GM12878 (cell line): ENCODE data around the gene SNAPC4. TPM values are rescaled to one million over a fixed set of nuclear protein-coding genes. Genes with fewer than 3 reads are reported as not detected.

Experiments used
- ATAC-seq: fragments of 200-7000 bp; cut with Tn5 transposase; 3 replicates; pipeline ENCODE4 v1.9.1; 2020; ENCODE audit warnings: mild to moderate bottlenecking, moderate library complexity
- BruUV-seq: library from RNA; stranded (reverse); fragments of 400-500 nt; replicated peaks from 2 replicates; lab custom pipeline; 2021; lab: Mats Ljungman, UMichigan
- CTCF ChIA-PET: fragments of 300-600 bp; sonication (Branson Sonifier 250); formaldehyde crosslinking; extraction: SDS; loops from one replicate; lab custom pipeline; 2021; ENCODE audit warnings: inconsistent platforms; lab: Yijun Ruan, JAX
- POLR2A ChIA-PET: fragments of 350-600 bp; formaldehyde crosslinking; extraction: SDS; loops from one replicate; lab custom pipeline; 2021; ENCODE audit warnings: inconsistent platforms; lab: Charles Lee
- RAD21 ChIA-PET: fragments of 300-600 bp; sonication (Branson Sonifier 250); formaldehyde crosslinking; loops from one replicate; lab custom pipeline; 2023; ENCODE audit warnings: antibody characterized with exemption; ENCODE audit not compliant: unreplicated experiment; lab: Charles Lee
- SMC1A ChIA-PET: fragments of 300-600 bp; sonication (Branson Sonifier 250); formaldehyde crosslinking; loops from one replicate; lab custom pipeline; 2023; ENCODE audit not compliant: unreplicated experiment, uncharacterized antibody; lab: Charles Lee
- DNase-seq: peaks from one replicate; pipeline ENCODE4 v3.0.0-alpha.2; 2011; ENCODE audit warnings: low read depth, low spot score
- FAIRE-seq: peaks from 3 replicates; lab custom pipeline; 2011; peaks lifted over from hg19 to GRCh38; lab: Jason Lieb, UNC
- H2AFZ ChIP-seq: 2 replicates; pipeline ENCODE4 v1.6.0; 2011; ENCODE audit warnings: low read depth, low read length, control low read depth; ENCODE audit not compliant: control insufficient read depth
- H3K27ac ChIP-seq: 2 replicates; pipeline ENCODE4 v1.5.1; 2011; ENCODE audit warnings: control low read depth; ENCODE audit not compliant: control insufficient read depth, insufficient read depth
- H3K27me3 ChIP-seq, 2 experiments: replicated peaks in 1 of 2; 2 replicates each; pipeline versions ENCODE4 v1.6.0 to v1.6.1; 2011; ENCODE audit warnings: low read length in 1 of 2; ENCODE audit not compliant: control insufficient read depth in 2 of 2, insufficient read depth in 2 of 2
- H3K36me3 ChIP-seq, 2 experiments: 2 replicates each; pipeline ENCODE4 v1.5.1; 2011; ENCODE audit warnings: low read length in 1 of 2; ENCODE audit not compliant: control insufficient read depth in 2 of 2, insufficient read depth in 2 of 2
- H3K4me1 ChIP-seq: 2 replicates; pipeline ENCODE4 v1.6.1; 2011; ENCODE audit warnings: mild to moderate bottlenecking, low read length, moderate library complexity, mixed read lengths; ENCODE audit not compliant: control insufficient read depth, insufficient read depth
- H3K4me2 ChIP-seq: 2 replicates; pipeline ENCODE4 v1.6.0; 2011; ENCODE audit warnings: control low read depth; ENCODE audit not compliant: control insufficient read depth, insufficient read depth
- H3K4me3 ChIP-seq: fragments of 200-600 bp; sonication (generic); 2 replicates; pipeline ENCODE4 v1.5.1; 2016
- H3K79me2 ChIP-seq: 2 replicates; pipeline ENCODE4 v1.6.0; 2011; ENCODE audit warnings: low read length; ENCODE audit not compliant: control insufficient read depth, insufficient read depth
- H3K9ac ChIP-seq: 2 replicates; pipeline ENCODE4 v1.8.0; 2011; ENCODE audit warnings: low read length, control low read depth, mixed read lengths; ENCODE audit not compliant: control insufficient read depth, insufficient read depth
- H3K9me3 ChIP-seq: replicated peaks from 3 replicates; pipeline ENCODE4 v1.5.1; 2011; ENCODE audit warnings: mild to moderate bottlenecking, low read length; ENCODE audit not compliant: control insufficient read depth, insufficient read depth
- H4K20me1 ChIP-seq: 2 replicates; pipeline ENCODE4 v1.6.0; 2011; ENCODE audit not compliant: control insufficient read depth, insufficient read depth
- BCL3 ChIP-seq: IDR thresholded peaks from 2 replicates; pipeline ENCODE4 v1.6.1; 2011; ENCODE audit warnings: borderline replicate concordance, low read depth, mild to moderate bottlenecking, moderate library complexity, low read length; ENCODE audit not compliant: insufficient read depth, poor library complexity, severe bottlenecking
- CUX1 ChIP-seq: IDR thresholded peaks from 2 replicates; pipeline ENCODE4 v1.6.1; 2012; ENCODE audit warnings: improper control_type of control experiment, low read depth, low read length; ENCODE audit not compliant: insufficient replicate concordance
- HSF1 ChIP-seq: fragments of 150-350 bp; IDR thresholded peaks from 2 replicates; pipeline ENCODE4 v1.6.1; 2014; ENCODE audit warnings: mild to moderate bottlenecking, low read depth, low read length
- KLF5 ChIP-seq: fragments of 450-650 bp; IDR thresholded peaks from 2 replicates; pipeline ENCODE4 v1.6.1; 2014; ENCODE audit warnings: mild to moderate bottlenecking; ENCODE audit not compliant: partially characterized antibody
- RUNX3 ChIP-seq: IDR thresholded peaks from 2 replicates; pipeline ENCODE4 v1.6.1; 2012; ENCODE audit warnings: low read length, inconsistent platforms
- TCF3 ChIP-seq: IDR thresholded peaks from 2 replicates; pipeline ENCODE4 v1.6.1; 2012; ENCODE audit warnings: low read depth, mild to moderate bottlenecking, low read length, borderline replicate concordance; ENCODE audit not compliant: insufficient read depth
- ZNF384 ChIP-seq: IDR thresholded peaks from 2 replicates; pipeline ENCODE4 v1.6.1; 2012; ENCODE audit warnings: low read depth, mild to moderate bottlenecking, low read length, improper control_type of control experiment, borderline replicate concordance
- WGBS: methylation state at CpG from one replicate; pipeline ENCODE4 v1.1.6; 2016; ENCODE audit warnings: low lambda C conversion rate; ENCODE audit not compliant: insufficient replicate concordance, insufficient coverage; ENCODE audit errors: missing lambda C conversion rate; 5-methylcytosine and 5-hydroxymethylcytosine counted together
- in situ Hi-C: fragments of 300-500 bp; cut with MboI; formaldehyde crosslinking; loops from 9 replicates; pipeline ENCODE4 v1.14.3; 2018; ENCODE audit warnings: mixed read lengths
- intact Hi-C: fragments of 100-400 bp; cut with micrococcal nuclease; formaldehyde crosslinking; loops from one replicate; pipeline ENCODE4 v1.14.2; 2022; ENCODE audit not compliant: unreplicated experiment
- polyA plus RNA-seq, 11 experiments: library from polyadenylated mRNA; depleted of rRNA in 4 of 11; unstranded in 6 of 11; stranded (reverse) in 5 of 11; fragments of >200 nt; fragmentation: Nextera tagmentation in 4 of 11; fragmentation: Illumina TruSeq in 1 of 11; extraction: Ambion mirVana in 4 of 11; extraction: Trizol in 1 of 11; gene quantifications; 1 replicate in 1 of 11; 2 replicates in 10 of 11; pipeline versions ENCODE4 v1.2.1 to v1.2.3, GENCODE V29; 2011 to 2016; ENCODE audit warnings: inconsistent platforms in 2 of 11, missing spikeins in 2 of 11, low read depth in 1 of 11
- total RNA-seq, 4 experiments: library from RNA; depleted of rRNA in 3 of 4; stranded (reverse); fragments of >200 nt in 3 of 4; fragmentation: Illumina TruSeq in 1 of 4; extraction: Trizol in 1 of 4; gene quantifications; 2 replicates each; pipeline versions ENCODE4 v1.2.1 to v1.2.3, GENCODE V29; 2013 to 2021

The SNAPC4 gene
- total and polyA plus RNA-seq, 10 of the 15 experiments (the other 5 are each of a cell fraction or from before 2014, with no cell fraction given), result 0.42 to 19.8 (median 7.0) TPM

- CTCF ChIA-PET, result no interaction called here
- no peak overlapping the region for H3K27ac ChIP-seq
- H4K20me1 ChIP-seq, result no peaks in the 10 kb centered on the region
- peak; percentile 83 for TF ChIP-seq BCL3
- 0 out of 2 replicates have a peak, but pooled peaks have one; percentile 40 for TF ChIP-seq TCF3
- no peak for TF ChIP-seq KLF5
- no TSS peak for BruUV-seq
- no peak for DNase-seq
- H2AFZ ChIP-seq, result no peak overlapping the region
- no peaks in the 10 kb centered on the region for H3K27me3 ChIP-seq
- no peak overlapping the region for H3K4me3 ChIP-seq
- no peak for FAIRE-seq
- H3K9ac ChIP-seq, result no peak overlapping the region
- intact Hi-C loops, result no loop called here
- whole genome bisulfite sequencing, result over 99% methylated on average over 13 of the region's 19 CpGs
- no peaks in the 10 kb centered on the region for H3K4me1 ChIP-seq
- RAD21 ChIA-PET, result no interaction called here
- no peak overlapping the region for H3K4me2 ChIP-seq
- POLR2A ChIA-PET, result no interaction called here
- peaks cover 14 to 32% of the 10 kb centered on the region in 2 experiments; a peak in 3 of 4 replicates for H3K36me3 ChIP-seq
- in situ Hi-C loops, result no loop called here
- SMC1A ChIA-PET, result no interaction called here
- H3K79me2 ChIP-seq, result no peaks in the 10 kb centered on the region
- no peak for ATAC-seq
- no peaks in the 10 kb centered on the region for H3K9me3 ChIP-seq
These were observed 12.8 kb downstream of the SNAPC4 start for GRCh38 chr9:136387217-136387616.

GRCh38 chr9:136386018-136386417 lies 14.0 kb downstream of the SNAPC4 start:
- Histone ChIP-seq H3K27ac (no peak overlapping the region), H3K9ac (no peak overlapping the region), H3K79me2 (no peaks in the 10 kb centered on the region), H3K27me3 (no peaks in the 10 kb centered on the region), H3K9me3 (no peaks in the 10 kb centered on the region), H2AFZ (no peak overlapping the region), H3K36me3 (peaks cover 14 to 31% of the 10 kb centered on the region in 2 experiments; a peak in 3 of 4 replicates), H4K20me1 (no peaks in the 10 kb centered on the region), H3K4me3 (no peak overlapping the region)
- no peak for ATAC-seq
- intact Hi-C loops (no loop called here), in situ Hi-C loops (no loop called here)
- ChIA-PET CTCF (no interaction called here), RAD21 (no interaction called here), SMC1A (interaction anchor here (1.3 kb wide), 1 partner anchor 8 kb away, joined by 3 read pairs; no protein-coding TSS in a partner anchor)
- no peak for DNase-seq
- 92% methylated on average over 13 of the region's 13 CpGs for WGBS
- BruUV-seq, result TSS peak; percentile 60
- TF ChIP-seq HSF1 (no peak), ZNF384 (no peak), CUX1 (no peak), RUNX3 (peak; percentile 55)
- TF ChIP-seq, all 136 proteins: peak for 1
- FAIRE-seq, result no peak
- POLR2A ChIA-PET, result no interaction called here
- no peak overlapping the region for H3K4me2 ChIP-seq
- H3K4me1 ChIP-seq, result no peaks in the 10 kb centered on the region
